Stimulated activated CD4-positive, alpha-beta T cell treated with anti-CD3 and anti-CD28 coated beads, TNF-alpha, amount 100 ng/mL, for 24 hours (primary cell): ENCODE measurements around the gene FIGNL1.
A peak's percentile ranks its signal among the peaks of the same experiment; 100 is the strongest.
"Not testable (repeated sequence)": the region's sequence is repeated elsewhere in the genome, so short reads cannot be mapped to it uniquely, and the experiment has no call there.

Experiments used
- DNase-seq, 3 experiments: peaks; one replicate each; pipeline ENCODE4 v3.0.0-alpha.2; 2020; ENCODE audit warnings: low read depth in 3 of 3

The FIGNL1 gene

GRCh38 chr7:50470250-50471163 lies 20.4 kb upstream of the FIGNL1 start:
- DNase-seq, result no peak

- no peak for DNase-seq
Measured at GRCh38 chr7:50469181-50469580, 19.0 kb upstream of the FIGNL1 start.

- DNase-seq, result peak; percentile 66 to 85 (median 69)
Measured at GRCh38 chr7:50467817-50468610, 17.9 kb upstream of the FIGNL1 start.

- no peak for DNase-seq
Measured at GRCh38 chr7:50466815-50467585, 16.9 kb upstream of the FIGNL1 start.

- no peak for DNase-seq
Measured at GRCh38 chr7:50463035-50463434, 12.9 kb upstream of the FIGNL1 start.

GRCh38 chr7:50462361-50462760 lies 12.2 kb upstream of the FIGNL1 start:
- DNase-seq, result no peak

- DNase-seq, result no peak
Measured at GRCh38 chr7:50461695-50462094, 11.5 kb upstream of the FIGNL1 start.

GRCh38 chr7:50459183-50459582 lies 9.0 kb upstream of the FIGNL1 start:
- DNase-seq, result not testable (repeated sequence)

GRCh38 chr7:50458651-50459050 lies 8.5 kb upstream of the FIGNL1 start:
- not testable (repeated sequence) for DNase-seq

- DNase-seq, result no peak
Measured at GRCh38 chr7:50456371-50457123, 6.4 kb upstream of the FIGNL1 start.

- DNase-seq, result no peak
Measured at GRCh38 chr7:50455658-50456057, 5.5 kb upstream of the FIGNL1 start.

GRCh38 chr7:50454968-50455367 lies 4.8 kb upstream of the FIGNL1 start:
- DNase-seq, result no peak

GRCh38 chr7:50450590-50451032 lies 461 bp upstream of the FIGNL1 start:
- DNase-seq, result peak in 1 of 3 experiments; percentile 22

- DNase-seq, result no peak
Measured at GRCh38 chr7:50449501-50449880, 659 bp downstream of the FIGNL1 start.

- no peak for DNase-seq
Measured at GRCh38 chr7:50448823-50449222, 1.3 kb downstream of the FIGNL1 start.

- peak in 1 of 3 experiments; percentile 14 for DNase-seq
Measured at GRCh38 chr7:50446542-50446960, 3.6 kb downstream of the FIGNL1 start.

- DNase-seq, result no peak
Measured at GRCh38 chr7:50436133-50436806, 13.9 kb downstream of the FIGNL1 start.

GRCh38 chr7:50431722-50432305 lies 18.3 kb downstream of the FIGNL1 start:
- no peak for DNase-seq

- no peak for DNase-seq
Measured at GRCh38 chr7:50431316-50431715, 18.8 kb downstream of the FIGNL1 start.

GRCh38 chr7:50428911-50429310 lies 21.2 kb downstream of the FIGNL1 start:
- DNase-seq, result no peak
